Measurements from ENCODE around the gene AGO1.
"Not testable (repeated sequence)": the region's sequence is repeated elsewhere in the genome, so short reads cannot be mapped to it uniquely, and the experiment has no call there.

The AGO1 gene

GRCh38 chr1:35923791-35924221 lies 40.8 kb downstream of the AGO1 start:
- DNase-seq (ENCODE audit: low read depth), result no peak

- no peak for DNase-seq (ENCODE audit: low read depth)
These were observed 41.8 kb downstream of the AGO1 start for GRCh38 chr1:35924838-35925237.

- DNase-seq (ENCODE audit: low read depth), result no peak
These were observed 42.7 kb downstream of the AGO1 start for GRCh38 chr1:35925741-35926140.

- DNase-seq (ENCODE audit: low read depth), result no peak
These were observed 44.5 kb downstream of the AGO1 start for GRCh38 chr1:35927472-35927871.

- peak; percentile 15 for DNase-seq (ENCODE audit: low read depth)
These were observed 47.0 kb downstream of the AGO1 start for GRCh38 chr1:35929730-35930592.

GRCh38 chr1:35930593-35931445 lies 47.8 kb downstream of the AGO1 start, which contains the start of gene AGO3:
Gene AGO3, plus strand, starts transcription at chr1:35931105. Its CDS starts 322 bp downstream, at chr1:35931427.
- DNase-seq (ENCODE audit: low read depth), result peak; percentile 80

- no peak for DNase-seq (ENCODE audit: low read depth)
These were observed 48.6 kb downstream of the AGO1 start for GRCh38 chr1:35931446-35932157.

- no peak for DNase-seq (ENCODE audit: low read depth)
These were observed 49.2 kb downstream of the AGO1 start for GRCh38 chr1:35932158-35932636.

- no peak for DNase-seq (ENCODE audit: low read depth)
These were observed 49.9 kb downstream of the AGO1 start for GRCh38 chr1:35932941-35933340.

GRCh38 chr1:35935442-35936388 lies 52.7 kb downstream of the AGO1 start:
- no peak for DNase-seq (ENCODE audit: low read depth)

GRCh38 chr1:35936838-35937237 lies 53.8 kb downstream of the AGO1 start:
- no peak for DNase-seq (ENCODE audit: low read depth)

GRCh38 chr1:35939484-35939883 lies 56.5 kb downstream of the AGO1 start:
- DNase-seq (ENCODE audit: low read depth), result no peak

- no peak for DNase-seq (ENCODE audit: low read depth)
These were observed 62.3 kb downstream of the AGO1 start for GRCh38 chr1:35945327-35945726.

- no peak for DNase-seq (ENCODE audit: low read depth)
These were observed 64.5 kb downstream of the AGO1 start for GRCh38 chr1:35947547-35947946.

- DNase-seq (ENCODE audit: low read depth), result no peak
These were observed 75.5 kb downstream of the AGO1 start for GRCh38 chr1:35958558-35958957.

- DNase-seq (ENCODE audit: low read depth), result no peak
These were observed 76.3 kb downstream of the AGO1 start for GRCh38 chr1:35959304-35959703.

GRCh38 chr1:35962952-35963351 lies 79.9 kb downstream of the AGO1 start:
- DNase-seq (ENCODE audit: low read depth), result no peak

GRCh38 chr1:35964277-35964676 lies 81.3 kb downstream of the AGO1 start:
- not testable (repeated sequence) for DNase-seq (ENCODE audit: low read depth)

GRCh38 chr1:35968396-35968795 lies 85.4 kb downstream of the AGO1 start:
- no peak for DNase-seq (ENCODE audit: low read depth)

GRCh38 chr1:35971601-35972000 lies 88.6 kb downstream of the AGO1 start:
- no peak for DNase-seq (ENCODE audit: low read depth)

- DNase-seq (ENCODE audit: low read depth), result not testable (repeated sequence)
These were observed 89.6 kb downstream of the AGO1 start for GRCh38 chr1:35972631-35973030.

Measured in stimulated activated CD8-positive, alpha-beta memory T cell treated with anti-CD3 and anti-CD28 coated beads, Interleukin-12 subunit alpha, Interleukin-12 subunit beta, amount 100 ng/mL, for 4 hours (primary cell).